CD14-positive monocyte (primary cell): ENCODE data around the gene FIZ1. TPM values are rescaled to one million over a fixed set of nuclear protein-coding genes. Genes with fewer than 3 reads are reported as not detected.

Source experiments
- DNase-seq, 3 donors: peaks; one replicate each; pipeline ENCODE4 v3.0.0-alpha.2; 2011 to 2022
- H2AFZ ChIP-seq: 2 replicates; pipeline ENCODE4 v1.6.0; 2012; ENCODE audit warnings: mild to moderate bottlenecking, low read depth, low read length, inconsistent platforms; ENCODE audit not compliant: insufficient read depth, poor library complexity, severe bottlenecking
- H3K27ac ChIP-seq, 2 donors: 1 replicate in 1 of 2; 2 replicates in 1 of 2; pipeline ENCODE4 v1.5.1; 2012 to 2013; ENCODE audit warnings: low read length in 2 of 2, control low read depth in 1 of 2, inconsistent platforms in 1 of 2, low read depth in 1 of 2, mild to moderate bottlenecking in 1 of 2
- H3K27me3 ChIP-seq, 2 donors: one replicate each; pipeline versions ENCODE4 v1.6.0 to v1.6.1; 2011 to 2013; ENCODE audit warnings: low read length in 2 of 2; ENCODE audit not compliant: control insufficient read depth in 2 of 2, insufficient read depth in 2 of 2
- H3K36me3 ChIP-seq, 2 donors: replicated peaks in 1 of 2; 1 replicate in 1 of 2; 2 replicates in 1 of 2; pipeline versions ENCODE4 v1.5.1 to v1.6.1; 2012 to 2013; ENCODE audit warnings: low read length in 2 of 2, control low read depth in 1 of 2, inconsistent platforms in 1 of 2, mild to moderate bottlenecking in 1 of 2; ENCODE audit not compliant: insufficient read depth in 2 of 2, control insufficient read depth in 1 of 2
- H3K4me1 ChIP-seq, 2 donors: 1 replicate in 1 of 2; 2 replicates in 1 of 2; pipeline versions ENCODE4 v1.5.1 to v1.6.1; 2012 to 2013; ENCODE audit warnings: low read length in 2 of 2, control low read depth in 1 of 2, inconsistent platforms in 1 of 2, mild to moderate bottlenecking in 1 of 2, moderate library complexity in 1 of 2; ENCODE audit not compliant: insufficient read depth in 2 of 2, control insufficient read depth in 1 of 2
- H3K4me2 ChIP-seq: replicated peaks from 2 replicates; pipeline ENCODE3; 2012; ENCODE audit warnings: low read length, moderate library complexity, mild to moderate bottlenecking; ENCODE audit not compliant: poor library complexity, severe bottlenecking; ENCODE audit errors: extremely low read depth
- H3K4me3 ChIP-seq, 3 experiments: fragments of 200-600 bp in 1 of 3; sonication (generic) in 1 of 3; replicated peaks in 1 of 3; 1 replicate in 2 of 3; 2 replicates in 1 of 3; pipeline ENCODE4 v1.5.1; 2011 to 2013; ENCODE audit warnings: low read length in 3 of 3, mild to moderate bottlenecking in 3 of 3, control low read depth in 2 of 3, low read depth in 2 of 3, inconsistent platforms in 1 of 3, moderate library complexity in 1 of 3
- H3K79me2 ChIP-seq: 2 replicates; pipeline ENCODE4 v1.6.0; 2012; ENCODE audit warnings: mild to moderate bottlenecking, control low read depth, inconsistent platforms, low read length, moderate library complexity; ENCODE audit not compliant: insufficient read depth
- H3K9ac ChIP-seq: 2 replicates; pipeline ENCODE4 v1.6.0; 2017; ENCODE audit warnings: low read length, mild to moderate bottlenecking; ENCODE audit not compliant: insufficient read depth, poor library complexity, severe bottlenecking
- H3K9me3 ChIP-seq, 2 donors: replicated peaks in 1 of 2; 1 replicate in 1 of 2; 2 replicates in 1 of 2; pipeline versions ENCODE4 v1.5.1 to v1.6.1; 2012 to 2013; ENCODE audit warnings: low read length in 2 of 2, control low read depth in 1 of 2; ENCODE audit not compliant: control insufficient read depth in 1 of 2, insufficient read depth in 1 of 2
- H4K20me1 ChIP-seq: 2 replicates; pipeline ENCODE4 v1.6.0; 2012; ENCODE audit warnings: mild to moderate bottlenecking, low read length, control low read depth, moderate library complexity; ENCODE audit not compliant: insufficient read depth
- H3K27ac Mint-ChIP-seq, 7 donors: one replicate each; pipeline ENCODE4 v1.8.0; 2020; ENCODE audit warnings: mild to moderate bottlenecking in 7 of 7, mixed read lengths in 7 of 7, moderate library complexity in 6 of 7, inconsistent platforms in 2 of 7
- H3K27me3 Mint-ChIP-seq, 3 donors: one replicate each; pipeline ENCODE4 v1.8.0; 2021 to 2022; ENCODE audit warnings: low read depth in 3 of 3, mild to moderate bottlenecking in 3 of 3, mixed read lengths in 3 of 3, moderate library complexity in 3 of 3, inconsistent platforms in 1 of 3
- H3K36me3 Mint-ChIP-seq, 2 donors: one replicate each; pipeline ENCODE4 v1.8.0; 2020; ENCODE audit warnings: mixed read lengths in 2 of 2, inconsistent platforms in 1 of 2, mild to moderate bottlenecking in 1 of 2
- H3K4me1 Mint-ChIP-seq: one replicate; pipeline ENCODE4 v1.8.0; 2020; ENCODE audit warnings: mild to moderate bottlenecking, mixed read lengths
- H3K4me3 Mint-ChIP-seq, 2 donors: one replicate each; pipeline ENCODE4 v1.8.0; 2020; ENCODE audit warnings: mild to moderate bottlenecking in 2 of 2, mixed read lengths in 2 of 2, moderate library complexity in 1 of 2
- H3K9me3 Mint-ChIP-seq, 7 donors: one replicate each; pipeline ENCODE4 v1.8.0; 2020 to 2022; ENCODE audit warnings: mixed read lengths in 7 of 7, mild to moderate bottlenecking in 6 of 7, moderate library complexity in 6 of 7, inconsistent platforms in 2 of 7
- CTCF ChIP-seq: fragments of 200-600 bp; IDR thresholded peaks from one replicate; pipeline ENCODE4 v1.8.0; 2022; ENCODE audit warnings: antibody characterized with exemption, mild to moderate bottlenecking
- WGBS: methylation state at CpG from one replicate; pipeline ENCODE4 v1.1.5; 2013; ENCODE audit warnings: missing lambda C conversion rate; ENCODE audit not compliant: insufficient coverage; 5-methylcytosine and 5-hydroxymethylcytosine counted together
- intact Hi-C, 2 donors: fragments of 100-400 bp; cut with micrococcal nuclease; formaldehyde crosslinking; loops; one replicate each; pipeline versions ENCODE4 v1.15.0 to v1.15.1; 2023
- polyA plus RNA-seq, 3 donors: library from polyadenylated mRNA; depleted of rRNA in 1 of 3; unstranded in 2 of 3; stranded (reverse) in 1 of 3; fragments of 300-500 nt in 2 of 3; fragments of >200 nt in 1 of 3; fragmentation: Illumina TruSeq in 2 of 3; gene quantifications; 1 replicate in 2 of 3; 2 replicates in 1 of 3; pipeline ENCODE4 v1.2.3, GENCODE V29; 2012 to 2021

The FIZ1 gene
- polyA plus RNA-seq, 3 donors = 1.2 to 2.6 (median 1.6) TPM

- intact Hi-C loops = no loop called here
- Histone ChIP-seq H3K9me3 (no peaks in the 10 kb centered on the region), H3K27me3 (no peaks in the 10 kb centered on the region), H3K4me3 (no peak overlapping the region), H2AFZ (no peak overlapping the region), H3K4me1 (peaks cover 0 to 7% of the 10 kb centered on the region in 2 donors), H4K20me1 (no peaks in the 10 kb centered on the region), H3K27ac (no peak overlapping the region), H3K79me2 (no peaks in the 10 kb centered on the region), H3K9ac (no peak overlapping the region), H3K4me2 (no peak overlapping the region), H3K36me3 (no peaks in the 10 kb centered on the region)
- no peak overlapping the region for H3K4me3 Mint-ChIP-seq
- peaks cover 7% of the 10 kb centered on the region for H3K4me1 Mint-ChIP-seq
- 91% methylated on average over 17 of the region's 36 CpGs for WGBS
- H3K27me3 Mint-ChIP-seq = peaks cover 16 to 27% (median 25%) of the 10 kb centered on the region in 3 donors
- DNase-seq = no peak
- H3K36me3 Mint-ChIP-seq = no peaks in the 10 kb centered on the region
- no peak overlapping the region for H3K27ac Mint-ChIP-seq
- peaks cover 0 to 3% (median 0%) of the 10 kb centered on the region in 7 donors for H3K9me3 Mint-ChIP-seq
- TF ChIP-seq CTCF = no peak
Observed at GRCh38 chr19:55549500-55550320, 49.6 kb downstream of the FIZ1 start.

GRCh38 chr19:55546822-55547614 lies 52.3 kb downstream of the FIZ1 start:
- Mint-ChIP-seq H3K36me3 (no peaks in the 10 kb centered on the region), H3K27ac (peak overlapping the region in 4 of 7 donors; percentile 21 to 81 (median 46)), H3K4me1 (peaks cover 7% of the 10 kb centered on the region), H3K27me3 (peaks cover 15 to 25% (median 21%) of the 10 kb centered on the region in 3 donors), H3K4me3 (peak overlapping the region in 1 of 2 donors; percentile 36), H3K9me3 (peaks cover 0 to 5% (median 0%) of the 10 kb centered on the region in 7 donors)
- Histone ChIP-seq H3K4me2 (no peak overlapping the region), H2AFZ (peak overlapping the region; percentile 63), H3K27me3 (no peaks in the 10 kb centered on the region), H3K9me3 (no peaks in the 10 kb centered on the region), H3K36me3 (no peaks in the 10 kb centered on the region), H3K4me1 (peaks cover 0 to 7% of the 10 kb centered on the region in 2 donors), H3K79me2 (no peaks in the 10 kb centered on the region), H3K4me3 (no peak overlapping the region), H3K9ac (peak overlapping the region; percentile 21), H4K20me1 (no peaks in the 10 kb centered on the region), H3K27ac (no peak overlapping the region)
- WGBS = 9% methylated on average over 10 of the region's 17 CpGs
- TF ChIP-seq CTCF = no peak
- peak; percentile 7 to 44 (median 10) for DNase-seq
- intact Hi-C loops = no loop called here
